GM13976 (cell line): ENCODE data around the gene SLCO1B1.

Experiments used
- DNase-seq: peaks from one replicate; pipeline ENCODE4 v3.0.0; 2012; ENCODE audit warnings: low spot score
- CTCF ChIP-seq: IDR thresholded peaks from 2 replicates; pipeline ENCODE4 v1.5.1; 2012; ENCODE audit warnings: borderline replicate concordance, mild to moderate bottlenecking; ENCODE audit not compliant: insufficient read depth; ENCODE audit errors: extremely low read depth, missing control alignments, control extremely low read depth
- in situ Hi-C: fragments of 300-500 bp; cut with MboI; formaldehyde crosslinking; loops from one replicate; pipeline ENCODE4 v1.12.0; 2022; ENCODE audit warnings: low sequenced_read_pairs, mixed read lengths, inconsistent platforms; ENCODE audit not compliant: unreplicated experiment

SLCO1B1 gene

GRCh38 chr12:21252070-21252469 is 121.1 kb downstream of the SLCO1B1 start:
- DNase-seq: no peak
- in situ Hi-C loops: no loop called here

GRCh38 chr12:21257172-21257571 is 126.2 kb downstream of the SLCO1B1 start:
- DNase-seq: no peak
- TF ChIP-seq CTCF: no peak
- in situ Hi-C loops: no loop called here

More at GRCh38 chr12:21252070-21252469, 121.1 kb downstream of the SLCO1B1 start:
- TF ChIP-seq CTCF: no peak

GRCh38 chr12:21264232-21264631 is 133.2 kb downstream of the SLCO1B1 start:
- no peak for DNase-seq

GRCh38 chr12:21265932-21266331 is 134.9 kb downstream of the SLCO1B1 start:
- no peak for TF ChIP-seq CTCF
- no peak for DNase-seq
- in situ Hi-C loops: no loop called here

More at GRCh38 chr12:21264232-21264631, 133.2 kb downstream of the SLCO1B1 start:
- no peak for TF ChIP-seq CTCF
- in situ Hi-C loops: no loop called here

- DNase-seq: no peak
- in situ Hi-C loops: no loop called here
Observed at GRCh38 chr12:21276826-21277225, 145.8 kb downstream of the SLCO1B1 start.

More at GRCh38 chr12:21276826-21277225, 145.8 kb downstream of the SLCO1B1 start:
- no peak for TF ChIP-seq CTCF
